ENCODE measurements around the gene TRIM29.

Gene TRIM29, protein sequence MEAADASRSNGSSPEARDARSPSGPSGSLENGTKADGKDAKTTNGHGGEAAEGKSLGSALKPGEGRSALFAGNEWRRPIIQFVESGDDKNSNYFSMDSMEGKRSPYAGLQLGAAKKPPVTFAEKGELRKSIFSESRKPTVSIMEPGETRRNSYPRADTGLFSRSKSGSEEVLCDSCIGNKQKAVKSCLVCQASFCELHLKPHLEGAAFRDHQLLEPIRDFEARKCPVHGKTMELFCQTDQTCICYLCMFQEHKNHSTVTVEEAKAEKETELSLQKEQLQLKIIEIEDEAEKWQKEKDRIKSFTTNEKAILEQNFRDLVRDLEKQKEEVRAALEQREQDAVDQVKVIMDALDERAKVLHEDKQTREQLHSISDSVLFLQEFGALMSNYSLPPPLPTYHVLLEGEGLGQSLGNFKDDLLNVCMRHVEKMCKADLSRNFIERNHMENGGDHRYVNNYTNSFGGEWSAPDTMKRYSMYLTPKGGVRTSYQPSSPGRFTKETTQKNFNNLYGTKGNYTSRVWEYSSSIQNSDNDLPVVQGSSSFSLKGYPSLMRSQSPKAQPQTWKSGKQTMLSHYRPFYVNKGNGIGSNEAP

DNA sequence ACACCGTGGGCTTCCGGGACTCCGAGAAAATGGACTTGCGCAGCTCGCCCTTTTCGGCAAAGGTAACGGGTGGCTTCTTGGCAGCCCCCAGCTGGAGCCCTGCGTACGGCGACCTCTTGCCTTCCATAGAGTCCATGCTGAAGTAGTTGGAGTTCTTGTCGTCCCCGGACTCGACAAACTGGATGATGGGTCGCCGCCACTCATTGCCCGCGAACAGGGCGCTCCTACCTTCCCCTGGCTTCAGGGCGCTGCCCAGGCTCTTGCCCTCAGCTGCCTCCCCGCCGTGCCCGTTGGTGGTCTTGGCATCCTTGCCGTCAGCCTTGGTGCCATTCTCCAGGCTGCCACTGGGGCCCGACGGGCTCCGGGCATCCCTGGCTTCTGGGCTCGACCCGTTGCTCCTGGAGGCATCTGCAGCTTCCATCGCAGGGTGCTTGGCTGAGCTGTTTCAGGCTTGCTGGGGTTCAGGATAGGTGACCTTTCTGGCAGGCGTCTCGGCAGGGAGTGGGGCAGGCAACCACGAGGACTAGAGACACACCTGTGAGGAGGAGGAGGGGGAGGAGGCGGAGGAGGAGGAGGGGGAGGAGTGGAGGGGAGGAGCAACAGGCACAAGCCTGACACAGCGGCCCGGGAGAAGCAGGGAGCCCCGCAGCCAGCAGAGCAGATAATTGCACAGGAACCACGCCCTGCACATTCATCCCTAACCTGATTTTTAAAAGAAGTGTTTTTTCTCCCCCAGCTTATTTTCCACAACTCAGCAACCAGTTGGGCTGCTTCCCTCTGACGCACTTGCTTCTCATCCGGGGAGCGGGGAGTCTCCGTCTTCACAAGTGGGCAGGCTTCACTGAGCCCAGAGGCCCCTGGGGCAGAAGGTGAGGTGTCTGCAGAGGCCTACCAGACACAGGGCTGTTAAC, at the start of gene TRIM29:
TSS of gene TRIM29 (minus strand) at position 503 of the 911 bp plus-strand sequence. CDS start at position 421, 82 bp downstream.
- DNase-seq (ENCODE audit: low read depth), result no peak
- no peak within 1 kb of the TSS for H3K4me3 ChIP-seq (ENCODE audit: control insufficient read depth, low read depth, low read length)
- TF ChIP-seq, protein P1, sequence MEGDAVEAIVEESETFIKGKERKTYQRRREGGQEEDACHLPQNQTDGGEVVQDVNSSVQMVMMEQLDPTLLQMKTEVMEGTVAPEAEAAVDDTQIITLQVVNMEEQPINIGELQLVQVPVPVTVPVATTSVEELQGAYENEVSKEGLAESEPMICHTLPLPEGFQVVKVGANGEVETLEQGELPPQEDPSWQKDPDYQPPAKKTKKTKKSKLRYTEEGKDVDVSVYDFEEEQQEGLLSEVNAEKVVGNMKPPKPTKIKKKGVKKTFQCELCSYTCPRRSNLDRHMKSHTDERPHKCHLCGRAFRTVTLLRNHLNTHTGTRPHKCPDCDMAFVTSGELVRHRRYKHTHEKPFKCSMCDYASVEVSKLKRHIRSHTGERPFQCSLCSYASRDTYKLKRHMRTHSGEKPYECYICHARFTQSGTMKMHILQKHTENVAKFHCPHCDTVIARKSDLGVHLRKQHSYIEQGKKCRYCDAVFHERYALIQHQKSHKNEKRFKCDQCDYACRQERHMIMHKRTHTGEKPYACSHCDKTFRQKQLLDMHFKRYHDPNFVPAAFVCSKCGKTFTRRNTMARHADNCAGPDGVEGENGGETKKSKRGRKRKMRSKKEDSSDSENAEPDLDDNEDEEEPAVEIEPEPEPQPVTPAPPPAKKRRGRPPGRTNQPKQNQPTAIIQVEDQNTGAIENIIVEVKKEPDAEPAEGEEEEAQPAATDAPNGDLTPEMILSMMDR (conservative IDR thresholded peaks at IDR 0.05; ENCODE audit: control insufficient read depth, insufficient read depth, low read depth, low read length), result no peak

DNA sequence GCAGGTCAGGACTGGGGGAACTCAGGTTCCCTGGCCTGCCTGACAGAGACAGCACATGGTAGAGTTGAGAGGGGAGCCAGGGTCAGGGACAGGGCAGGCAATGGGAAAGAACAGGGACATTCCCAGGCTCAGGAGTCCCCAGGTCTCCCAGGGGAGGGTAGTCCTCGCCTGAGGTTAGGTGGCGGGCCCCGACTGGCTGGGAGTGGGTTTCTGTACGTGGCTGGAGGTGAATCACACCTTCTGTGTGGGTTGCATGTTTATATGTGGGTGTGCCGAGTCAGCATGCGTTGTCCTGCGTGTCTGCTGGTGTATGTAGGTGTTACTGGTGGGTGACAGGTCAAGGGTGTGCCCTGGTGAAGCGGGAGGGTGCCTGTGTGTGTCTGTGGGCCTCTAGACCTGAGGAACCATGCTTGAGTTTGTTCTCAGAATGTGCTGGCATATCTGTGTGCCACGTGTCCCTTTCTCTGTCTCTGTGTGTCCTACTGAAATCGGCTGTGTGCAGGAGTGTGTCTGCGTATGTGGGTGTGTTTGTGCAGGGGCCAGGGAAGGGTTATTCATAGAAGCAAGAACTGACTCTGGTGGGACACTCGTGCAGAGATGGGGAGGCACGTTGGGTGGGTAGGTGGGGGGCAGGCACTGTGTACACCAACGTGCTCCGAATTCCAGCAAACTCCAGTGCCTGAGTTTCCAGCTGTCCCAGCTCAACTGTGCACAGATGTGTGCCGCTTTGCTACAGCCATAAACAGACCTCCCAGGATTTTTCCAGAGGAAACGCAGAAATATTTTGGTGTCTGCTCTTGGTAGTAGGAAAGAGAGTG, 49.1 kb upstream of the TRIM29 start:
- DNase-seq (ENCODE audit: low read depth), result peak; percentile 77
- no peak overlapping the region for H3K4me3 ChIP-seq (ENCODE audit: control insufficient read depth, low read depth, low read length)
- TF ChIP-seq, protein P1 (conservative IDR thresholded peaks at IDR 0.05; ENCODE audit: control insufficient read depth, insufficient read depth, low read depth, low read length), result no peak

DNA sequence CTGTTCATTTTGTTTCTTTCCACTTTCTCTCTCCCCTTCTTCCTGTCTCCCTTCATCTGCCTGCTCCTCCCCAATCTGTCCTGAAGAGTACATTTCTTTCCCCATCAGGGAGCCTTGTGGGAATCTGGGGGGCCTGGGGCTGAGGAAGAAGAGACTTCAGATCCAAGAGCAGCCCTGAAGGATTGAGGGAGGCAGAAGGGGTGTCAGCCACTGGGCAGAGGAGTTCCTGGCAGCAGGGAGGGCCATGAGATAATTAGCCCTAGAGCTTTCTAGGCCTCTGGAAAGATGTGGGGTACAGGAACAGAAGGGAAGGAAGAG, 48.5 kb upstream of the TRIM29 start:
- no peak overlapping the region for H3K4me3 ChIP-seq (ENCODE audit: control insufficient read depth, low read depth, low read length)
- TF ChIP-seq, protein P1 (conservative IDR thresholded peaks at IDR 0.05; ENCODE audit: control insufficient read depth, insufficient read depth, low read depth, low read length), result no peak
- DNase-seq (ENCODE audit: low read depth), result no peak

DNA sequence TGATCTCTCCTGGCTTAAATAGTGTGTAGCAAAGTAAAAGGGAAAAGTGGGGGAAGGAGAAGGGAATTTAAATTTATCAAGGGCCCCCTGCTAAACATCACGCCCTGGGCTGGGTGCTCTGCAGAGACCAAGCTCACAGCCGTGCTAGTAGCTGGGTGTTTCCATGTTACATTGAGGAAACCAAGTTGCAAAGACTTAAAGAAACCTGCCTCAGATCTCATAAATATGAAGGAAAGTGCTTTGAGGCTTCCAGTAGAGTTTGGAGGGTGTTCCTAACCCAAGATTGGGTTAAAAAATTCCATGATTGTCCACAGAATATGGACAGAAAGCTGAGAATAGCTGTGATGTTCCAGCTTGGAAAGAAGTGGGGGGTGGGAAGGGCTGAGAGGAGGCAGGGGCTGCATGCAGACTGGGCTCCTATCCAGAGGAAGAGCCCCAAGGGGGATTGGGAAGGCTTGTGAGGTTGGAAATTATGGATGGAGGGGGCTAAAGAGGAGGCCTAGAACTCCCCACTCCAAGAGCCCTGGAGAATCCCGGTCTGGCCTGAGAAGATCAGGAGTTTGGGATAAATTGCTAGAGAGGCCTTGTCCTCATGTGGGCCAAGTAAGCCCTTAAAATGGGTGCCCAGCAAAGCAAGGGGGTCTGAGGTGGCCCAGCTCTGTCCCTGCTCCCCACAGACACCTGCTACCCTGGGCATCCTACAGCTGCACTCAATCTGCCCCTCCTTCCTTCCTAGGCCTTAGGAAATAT, 48.0 kb upstream of the TRIM29 start:
- DNase-seq (ENCODE audit: low read depth), result no peak
- H3K4me3 ChIP-seq (ENCODE audit: control insufficient read depth, low read depth, low read length), result no peak overlapping the region
- TF ChIP-seq, protein P1 (conservative IDR thresholded peaks at IDR 0.05; ENCODE audit: control insufficient read depth, insufficient read depth, low read depth, low read length), result no peak

DNA sequence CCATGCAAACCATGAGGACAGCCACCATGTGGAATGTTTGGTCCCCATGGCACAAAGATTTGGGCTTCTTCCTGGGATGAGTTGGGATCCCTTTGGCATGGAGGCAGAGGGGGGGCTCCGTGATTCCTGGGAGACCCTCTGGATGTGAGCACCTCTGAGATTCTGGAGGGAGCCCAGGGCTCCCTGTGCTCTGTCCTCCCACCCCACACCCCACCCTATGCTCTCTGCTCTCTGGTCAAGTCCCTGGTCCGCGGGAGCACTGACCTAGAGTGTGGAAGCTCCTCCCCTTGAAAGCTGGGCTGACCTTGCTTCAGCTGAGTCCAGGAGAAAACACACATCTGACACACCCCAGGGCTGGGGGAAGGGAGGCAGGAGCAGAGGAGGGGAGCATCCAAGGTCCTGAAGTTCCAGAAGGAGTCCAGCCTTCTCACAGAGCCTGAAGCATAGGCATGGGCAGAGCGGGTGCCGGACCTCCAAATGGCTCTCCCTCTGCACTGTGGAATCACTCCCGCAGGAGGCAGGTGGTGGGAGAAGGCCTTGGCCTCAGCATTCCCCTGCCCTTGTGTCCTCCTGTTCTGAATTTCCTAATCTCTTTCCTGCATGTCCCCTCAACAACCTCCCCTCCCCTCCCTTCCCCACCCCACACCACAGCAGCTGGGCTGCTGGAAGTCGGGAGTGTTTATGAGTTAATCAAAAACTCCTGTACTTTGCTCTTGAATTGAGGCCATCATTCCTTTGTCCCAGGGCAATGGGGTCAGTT, 47.2 kb upstream of the TRIM29 start:
- H3K4me3 ChIP-seq (ENCODE audit: control insufficient read depth, low read depth, low read length), result no peak overlapping the region
- peak; percentile 81 for DNase-seq (ENCODE audit: low read depth)
- TF ChIP-seq, protein P1 (conservative IDR thresholded peaks at IDR 0.05; ENCODE audit: control insufficient read depth, insufficient read depth, low read depth, low read length), result no peak

Data from fibroblast of mammary gland (primary cell).